ENCODE measurements around the gene DLX4. TPM values are rescaled to one million over a fixed set of nuclear protein-coding genes. Genes with fewer than 3 reads are reported as not detected.
A peak's percentile ranks its signal among the peaks of the same experiment; 100 is the strongest.

DLX4 gene
- total RNA-seq, 4 donors from 2014 or later = 0.37 TPM; not detected in 3

DNA sequence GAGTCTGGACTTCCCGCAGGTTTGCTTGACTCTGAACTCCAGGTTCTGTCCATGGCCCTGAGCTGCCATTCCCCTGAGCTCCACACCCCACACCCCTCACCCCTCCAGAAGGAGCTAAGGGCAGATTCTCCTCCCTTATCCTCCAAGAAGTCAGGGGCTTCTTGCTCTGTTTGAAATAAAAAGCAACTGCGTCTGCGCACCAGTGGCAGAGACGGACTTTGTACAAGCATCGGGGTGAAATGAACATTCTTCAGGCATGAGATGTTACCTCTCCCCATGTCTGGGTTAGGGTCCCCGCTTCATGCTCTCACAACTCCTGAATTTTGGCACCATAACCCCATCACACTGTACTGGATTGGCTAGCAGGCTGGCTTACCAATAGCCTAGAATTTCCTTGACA is 36.1 kb upstream of the DLX4 start:
- TF ChIP-seq, protein P1, sequence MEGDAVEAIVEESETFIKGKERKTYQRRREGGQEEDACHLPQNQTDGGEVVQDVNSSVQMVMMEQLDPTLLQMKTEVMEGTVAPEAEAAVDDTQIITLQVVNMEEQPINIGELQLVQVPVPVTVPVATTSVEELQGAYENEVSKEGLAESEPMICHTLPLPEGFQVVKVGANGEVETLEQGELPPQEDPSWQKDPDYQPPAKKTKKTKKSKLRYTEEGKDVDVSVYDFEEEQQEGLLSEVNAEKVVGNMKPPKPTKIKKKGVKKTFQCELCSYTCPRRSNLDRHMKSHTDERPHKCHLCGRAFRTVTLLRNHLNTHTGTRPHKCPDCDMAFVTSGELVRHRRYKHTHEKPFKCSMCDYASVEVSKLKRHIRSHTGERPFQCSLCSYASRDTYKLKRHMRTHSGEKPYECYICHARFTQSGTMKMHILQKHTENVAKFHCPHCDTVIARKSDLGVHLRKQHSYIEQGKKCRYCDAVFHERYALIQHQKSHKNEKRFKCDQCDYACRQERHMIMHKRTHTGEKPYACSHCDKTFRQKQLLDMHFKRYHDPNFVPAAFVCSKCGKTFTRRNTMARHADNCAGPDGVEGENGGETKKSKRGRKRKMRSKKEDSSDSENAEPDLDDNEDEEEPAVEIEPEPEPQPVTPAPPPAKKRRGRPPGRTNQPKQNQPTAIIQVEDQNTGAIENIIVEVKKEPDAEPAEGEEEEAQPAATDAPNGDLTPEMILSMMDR (IDR thresholded peaks at IDR 0.05) = no peak
- DNase-seq (ENCODE audit: low spot score) = no peak
- no peak for ATAC-seq (ENCODE audit: low FRiP score)

DNA sequence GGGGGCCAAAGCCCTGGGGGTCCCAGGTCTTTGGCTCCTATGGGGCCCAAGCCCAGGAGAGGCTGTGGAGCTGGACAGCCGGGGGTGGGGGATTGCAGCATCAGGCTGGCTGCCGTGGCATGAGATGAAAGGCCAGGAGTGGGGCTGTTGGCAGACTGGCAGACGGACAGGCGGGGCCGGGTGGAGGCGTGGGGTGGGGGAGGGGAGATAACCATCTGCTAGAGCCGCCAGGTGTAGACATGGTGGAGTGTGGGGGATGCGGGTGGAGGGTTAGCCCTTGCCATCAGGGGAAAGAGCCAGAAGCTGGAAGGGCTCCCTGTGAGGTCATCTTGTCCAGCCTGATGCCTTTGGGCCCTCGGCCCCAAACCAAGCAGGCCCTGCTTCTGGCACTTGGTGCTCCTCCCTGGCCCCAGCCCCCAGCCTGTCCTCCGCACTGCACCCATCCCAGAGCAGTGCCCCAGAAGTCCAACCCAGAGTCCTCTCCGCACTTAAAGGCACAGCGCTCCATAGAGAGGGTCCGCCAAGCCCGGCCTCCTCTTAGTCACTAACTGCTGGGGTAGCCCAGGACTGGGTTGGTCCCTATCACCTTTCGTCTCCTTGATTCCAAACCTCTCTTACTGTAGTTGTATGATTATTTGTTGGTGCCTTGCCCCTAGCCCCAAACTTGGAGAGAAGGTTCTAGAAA is 33.3 kb upstream of the DLX4 start:
- TF ChIP-seq, protein P1 (IDR thresholded peaks at IDR 0.05) = no peak
- no peak for DNase-seq (ENCODE audit: low spot score)
- ATAC-seq (ENCODE audit: low FRiP score) = no peak

DNA sequence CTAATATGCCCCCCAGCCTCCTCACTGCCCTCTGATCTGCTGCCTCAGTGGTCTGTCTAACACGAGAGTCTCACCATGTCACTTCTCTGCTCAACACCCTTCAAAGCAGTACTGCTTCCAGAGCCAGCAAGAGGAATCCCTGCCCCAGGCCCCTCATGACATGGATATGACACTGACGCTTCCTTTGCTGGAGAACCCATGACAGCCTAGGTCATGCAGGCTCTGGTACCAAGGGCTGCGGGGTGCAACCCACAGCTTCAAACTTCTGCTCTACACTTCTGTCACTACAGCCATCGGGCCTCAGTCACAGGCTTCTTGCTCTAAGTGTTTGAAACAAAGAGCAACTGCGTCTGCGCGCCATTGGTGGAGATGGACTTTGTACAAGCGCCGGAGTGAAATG is 32.6 kb upstream of the DLX4 start:
- no peak for DNase-seq (ENCODE audit: low spot score)
- ATAC-seq (ENCODE audit: low FRiP score) = no peak
- TF ChIP-seq, protein P1 (IDR thresholded peaks at IDR 0.05) = no peak

DNA sequence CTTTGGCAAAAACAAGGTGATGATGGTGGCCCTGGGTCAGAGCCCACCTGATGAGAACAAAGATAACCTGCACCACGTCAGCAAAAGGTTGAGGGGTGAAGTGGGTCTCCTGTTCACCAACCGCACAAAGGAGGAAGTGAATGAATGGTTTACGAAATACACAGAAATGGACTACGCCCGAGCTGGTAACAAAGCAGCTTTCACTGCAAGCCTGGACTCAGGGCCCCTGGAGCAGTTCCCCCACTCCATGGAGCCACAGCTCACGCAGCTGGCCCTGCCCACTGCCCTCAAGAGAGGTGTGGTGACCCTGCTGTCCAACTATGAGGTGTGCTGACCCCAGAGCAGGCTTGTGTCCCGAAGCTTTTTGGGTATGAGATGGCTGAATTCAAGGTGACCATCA is 29.7 kb upstream of the DLX4 start:
- ATAC-seq (ENCODE audit: low FRiP score) = no peak
- DNase-seq (ENCODE audit: low spot score) = no peak
- TF ChIP-seq, protein P1 (IDR thresholded peaks at IDR 0.05) = no peak

DNA sequence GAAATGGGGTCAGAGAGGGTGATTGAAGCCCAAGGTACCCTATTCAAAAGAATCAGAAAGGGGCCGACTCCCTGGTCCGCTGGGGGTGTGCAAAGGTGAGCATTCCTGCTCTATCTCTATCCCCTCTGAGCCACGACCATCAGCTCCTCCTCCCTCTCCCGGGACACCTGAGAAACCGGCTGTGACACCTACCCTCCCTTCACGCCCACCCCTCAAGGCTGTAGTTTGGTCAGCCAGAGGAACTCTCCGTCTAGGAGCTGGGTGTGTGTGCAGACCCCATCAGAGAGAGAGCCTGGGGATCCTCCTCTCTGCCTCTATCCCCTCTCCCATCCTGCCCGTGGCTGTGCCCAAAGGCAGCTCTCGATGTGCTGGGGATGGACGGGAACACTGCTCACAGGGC is 27.6 kb upstream of the DLX4 start:
- ATAC-seq (ENCODE audit: low FRiP score) = no peak
- TF ChIP-seq, protein P1 (IDR thresholded peaks at IDR 0.05) = no peak
- no peak for DNase-seq (ENCODE audit: low spot score)

DNA sequence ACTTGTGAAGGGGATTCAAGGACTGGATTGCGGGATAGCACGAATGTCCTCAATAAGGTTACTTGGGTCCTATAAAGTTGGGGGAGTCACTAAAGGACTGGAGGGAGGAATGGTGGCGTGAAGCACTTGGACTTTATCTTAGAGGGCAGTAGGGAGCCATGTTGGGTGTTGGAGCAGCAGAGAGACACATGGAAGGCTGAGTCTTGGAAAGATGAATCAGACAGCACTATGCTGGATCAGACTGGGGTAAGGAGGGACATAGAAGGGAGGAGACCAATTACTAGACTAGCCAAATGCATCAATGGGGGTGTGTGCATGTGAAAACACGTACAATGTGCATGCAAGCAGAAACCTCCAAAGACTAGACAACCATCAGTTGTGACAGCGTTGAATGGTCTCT is 26.0 kb upstream of the DLX4 start:
- TF ChIP-seq, protein P1 (IDR thresholded peaks at IDR 0.05) = no peak
- DNase-seq (ENCODE audit: low spot score) (no peak), ATAC-seq (ENCODE audit: low FRiP score) (no peak)

DNA sequence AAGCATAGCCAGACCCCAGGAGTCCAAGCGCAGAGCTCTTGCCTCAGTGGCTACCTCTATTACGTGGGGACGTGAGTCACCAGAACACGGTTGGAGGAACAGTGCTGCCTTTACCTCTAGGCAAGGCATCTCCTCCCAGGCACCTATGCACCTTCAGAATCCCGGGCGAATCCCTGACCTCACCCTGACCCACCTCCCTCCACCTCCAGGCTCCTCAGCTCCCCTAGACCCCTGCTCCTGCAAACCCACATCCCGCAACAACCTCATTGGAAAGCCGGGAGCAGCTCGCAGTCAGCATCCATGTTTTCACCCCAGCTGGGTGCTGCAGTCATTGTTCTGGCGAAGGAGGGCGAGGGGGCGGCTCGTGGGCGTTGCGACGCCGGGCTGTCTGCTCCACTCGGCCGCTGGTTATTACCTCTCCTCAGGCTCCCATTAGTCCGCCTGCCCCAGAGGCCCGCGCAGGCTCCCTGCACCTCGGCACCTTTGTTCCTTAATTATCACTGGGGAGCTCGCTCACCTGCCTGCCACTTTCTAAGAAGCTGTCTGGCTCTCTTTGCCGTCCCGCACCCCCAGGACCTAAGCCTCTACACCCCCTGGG is 24.6 kb upstream of the DLX4 start:
- DNase-seq (ENCODE audit: low spot score) = no peak
- TF ChIP-seq, protein P1 (IDR thresholded peaks at IDR 0.05) = no peak
- ATAC-seq (ENCODE audit: low FRiP score) = peak; percentile 6
